CD14-positive monocyte (primary cell): ENCODE results near the gene ITPR1. TPM values are rescaled to one million over a fixed set of nuclear protein-coding genes. Genes with fewer than 3 reads are reported as not detected.

Source experiments
- DNase-seq, 3 donors: peaks; one replicate each; pipeline ENCODE4 v3.0.0-alpha.2; 2011 to 2022
- H2AFZ ChIP-seq: 2 replicates; pipeline ENCODE4 v1.6.0; 2012; ENCODE audit warnings: mild to moderate bottlenecking, low read depth, low read length, inconsistent platforms; ENCODE audit not compliant: insufficient read depth, poor library complexity, severe bottlenecking
- H3K27ac ChIP-seq, 2 donors: 1 replicate in 1 of 2; 2 replicates in 1 of 2; pipeline ENCODE4 v1.5.1; 2012 to 2013; ENCODE audit warnings: low read length in 2 of 2, control low read depth in 1 of 2, inconsistent platforms in 1 of 2, low read depth in 1 of 2, mild to moderate bottlenecking in 1 of 2
- H3K27me3 ChIP-seq, 2 donors: one replicate each; pipeline versions ENCODE4 v1.6.0 to v1.6.1; 2011 to 2013; ENCODE audit warnings: low read length in 2 of 2; ENCODE audit not compliant: control insufficient read depth in 2 of 2, insufficient read depth in 2 of 2
- H3K36me3 ChIP-seq, 2 donors: replicated peaks in 1 of 2; 1 replicate in 1 of 2; 2 replicates in 1 of 2; pipeline versions ENCODE4 v1.5.1 to v1.6.1; 2012 to 2013; ENCODE audit warnings: low read length in 2 of 2, control low read depth in 1 of 2, inconsistent platforms in 1 of 2, mild to moderate bottlenecking in 1 of 2; ENCODE audit not compliant: insufficient read depth in 2 of 2, control insufficient read depth in 1 of 2
- H3K4me1 ChIP-seq, 2 donors: 1 replicate in 1 of 2; 2 replicates in 1 of 2; pipeline versions ENCODE4 v1.5.1 to v1.6.1; 2012 to 2013; ENCODE audit warnings: low read length in 2 of 2, control low read depth in 1 of 2, inconsistent platforms in 1 of 2, mild to moderate bottlenecking in 1 of 2, moderate library complexity in 1 of 2; ENCODE audit not compliant: insufficient read depth in 2 of 2, control insufficient read depth in 1 of 2
- H3K4me2 ChIP-seq: replicated peaks from 2 replicates; pipeline ENCODE3; 2012; ENCODE audit warnings: low read length, moderate library complexity, mild to moderate bottlenecking; ENCODE audit not compliant: poor library complexity, severe bottlenecking; ENCODE audit errors: extremely low read depth
- H3K4me3 ChIP-seq, 3 experiments: fragments of 200-600 bp in 1 of 3; sonication (generic) in 1 of 3; replicated peaks in 1 of 3; 1 replicate in 2 of 3; 2 replicates in 1 of 3; pipeline ENCODE4 v1.5.1; 2011 to 2013; ENCODE audit warnings: low read length in 3 of 3, mild to moderate bottlenecking in 3 of 3, control low read depth in 2 of 3, low read depth in 2 of 3, inconsistent platforms in 1 of 3, moderate library complexity in 1 of 3
- H3K79me2 ChIP-seq: 2 replicates; pipeline ENCODE4 v1.6.0; 2012; ENCODE audit warnings: mild to moderate bottlenecking, control low read depth, inconsistent platforms, low read length, moderate library complexity; ENCODE audit not compliant: insufficient read depth
- H3K9ac ChIP-seq: 2 replicates; pipeline ENCODE4 v1.6.0; 2017; ENCODE audit warnings: low read length, mild to moderate bottlenecking; ENCODE audit not compliant: insufficient read depth, poor library complexity, severe bottlenecking
- H3K9me3 ChIP-seq, 2 donors: replicated peaks in 1 of 2; 1 replicate in 1 of 2; 2 replicates in 1 of 2; pipeline versions ENCODE4 v1.5.1 to v1.6.1; 2012 to 2013; ENCODE audit warnings: low read length in 2 of 2, control low read depth in 1 of 2; ENCODE audit not compliant: control insufficient read depth in 1 of 2, insufficient read depth in 1 of 2
- H4K20me1 ChIP-seq: 2 replicates; pipeline ENCODE4 v1.6.0; 2012; ENCODE audit warnings: mild to moderate bottlenecking, low read length, control low read depth, moderate library complexity; ENCODE audit not compliant: insufficient read depth
- H3K27ac Mint-ChIP-seq, 7 donors: one replicate each; pipeline ENCODE4 v1.8.0; 2020; ENCODE audit warnings: mild to moderate bottlenecking in 7 of 7, mixed read lengths in 7 of 7, moderate library complexity in 6 of 7, inconsistent platforms in 2 of 7
- H3K27me3 Mint-ChIP-seq, 3 donors: one replicate each; pipeline ENCODE4 v1.8.0; 2021 to 2022; ENCODE audit warnings: low read depth in 3 of 3, mild to moderate bottlenecking in 3 of 3, mixed read lengths in 3 of 3, moderate library complexity in 3 of 3, inconsistent platforms in 1 of 3
- H3K36me3 Mint-ChIP-seq, 2 donors: one replicate each; pipeline ENCODE4 v1.8.0; 2020; ENCODE audit warnings: mixed read lengths in 2 of 2, inconsistent platforms in 1 of 2, mild to moderate bottlenecking in 1 of 2
- H3K4me1 Mint-ChIP-seq: one replicate; pipeline ENCODE4 v1.8.0; 2020; ENCODE audit warnings: mild to moderate bottlenecking, mixed read lengths
- H3K4me3 Mint-ChIP-seq, 2 donors: one replicate each; pipeline ENCODE4 v1.8.0; 2020; ENCODE audit warnings: mild to moderate bottlenecking in 2 of 2, mixed read lengths in 2 of 2, moderate library complexity in 1 of 2
- H3K9me3 Mint-ChIP-seq, 7 donors: one replicate each; pipeline ENCODE4 v1.8.0; 2020 to 2022; ENCODE audit warnings: mixed read lengths in 7 of 7, mild to moderate bottlenecking in 6 of 7, moderate library complexity in 6 of 7, inconsistent platforms in 2 of 7
- WGBS: methylation state at CpG from one replicate; pipeline ENCODE4 v1.1.5; 2013; ENCODE audit warnings: missing lambda C conversion rate; ENCODE audit not compliant: insufficient coverage; 5-methylcytosine and 5-hydroxymethylcytosine counted together
- intact Hi-C, 2 donors: fragments of 100-400 bp; cut with micrococcal nuclease; formaldehyde crosslinking; loops; one replicate each; pipeline versions ENCODE4 v1.15.0 to v1.15.1; 2023
- polyA plus RNA-seq, 3 donors: library from polyadenylated mRNA; depleted of rRNA in 1 of 3; unstranded in 2 of 3; stranded (reverse) in 1 of 3; fragments of 300-500 nt in 2 of 3; fragments of >200 nt in 1 of 3; fragmentation: Illumina TruSeq in 2 of 3; gene quantifications; 1 replicate in 2 of 3; 2 replicates in 1 of 3; pipeline ENCODE4 v1.2.3, GENCODE V29; 2012 to 2021
- TF ChIP-seq, protein P1 (sequence below): fragments of 200-600 bp; IDR thresholded peaks from one replicate; pipeline ENCODE4 v1.8.0; 2022; ENCODE audit warnings: antibody characterized with exemption, mild to moderate bottlenecking

Gene ITPR1
- polyA plus RNA-seq, 3 donors: 3.2 to 21.1 (median 7.1) TPM

DNA sequence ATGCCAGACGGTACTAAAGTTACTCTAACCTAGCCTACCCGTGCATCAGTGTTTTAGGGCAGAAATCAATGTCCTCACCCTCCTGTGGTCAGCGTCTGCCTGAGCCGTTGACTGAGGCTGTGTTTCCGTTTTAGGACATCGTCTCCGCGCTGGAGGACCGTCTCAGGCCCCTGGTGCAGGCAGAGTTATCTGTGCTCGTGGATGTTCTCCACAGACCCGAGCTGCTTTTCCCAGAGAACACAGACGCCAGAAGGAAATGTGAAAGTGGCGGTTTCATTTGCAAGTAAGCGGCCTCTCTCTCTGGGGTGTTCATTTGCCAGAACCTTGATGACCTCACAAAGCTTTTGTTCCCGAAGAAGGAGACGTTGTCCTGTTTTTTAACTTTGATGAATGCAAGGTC, 217.0 kb downstream of the ITPR1 start:
- Histone ChIP-seq H3K27ac (no peak overlapping the region), H3K9ac (no peak overlapping the region), H3K27me3 (no peaks in the 10 kb centered on the region), H3K4me3 (no peak overlapping the region), H3K4me2 (no peak overlapping the region), H3K36me3 (peaks cover 59 to 88% of the 10 kb centered on the region in 2 donors), H3K79me2 (no peaks in the 10 kb centered on the region), H2AFZ (no peak overlapping the region), H3K9me3 (no peaks in the 10 kb centered on the region), H3K4me1 (peaks cover 11 to 12% of the 10 kb centered on the region in 2 donors), H4K20me1 (no peaks in the 10 kb centered on the region)
- intact Hi-C loops: loop anchor here (2.0 to 5.0 kb wide), 3 partner anchors 267 to 349 kb away; partner anchors contain the start of gene BHLHE40 (in 1 of the 2)
- H3K9me3 Mint-ChIP-seq: peaks cover 0 to 3% (median 0%) of the 10 kb centered on the region in 7 donors
- H3K27me3 Mint-ChIP-seq: no peaks in the 10 kb centered on the region
- no peak for DNase-seq
- 94% methylated on average over 16 of the region's 16 CpGs for WGBS
- H3K36me3 Mint-ChIP-seq: peaks cover 70 to 84% of the 10 kb centered on the region in 2 donors
- H3K27ac Mint-ChIP-seq: no peak overlapping the region
- peaks cover 13% of the 10 kb centered on the region for H3K4me1 Mint-ChIP-seq
- TF ChIP-seq, protein P1, sequence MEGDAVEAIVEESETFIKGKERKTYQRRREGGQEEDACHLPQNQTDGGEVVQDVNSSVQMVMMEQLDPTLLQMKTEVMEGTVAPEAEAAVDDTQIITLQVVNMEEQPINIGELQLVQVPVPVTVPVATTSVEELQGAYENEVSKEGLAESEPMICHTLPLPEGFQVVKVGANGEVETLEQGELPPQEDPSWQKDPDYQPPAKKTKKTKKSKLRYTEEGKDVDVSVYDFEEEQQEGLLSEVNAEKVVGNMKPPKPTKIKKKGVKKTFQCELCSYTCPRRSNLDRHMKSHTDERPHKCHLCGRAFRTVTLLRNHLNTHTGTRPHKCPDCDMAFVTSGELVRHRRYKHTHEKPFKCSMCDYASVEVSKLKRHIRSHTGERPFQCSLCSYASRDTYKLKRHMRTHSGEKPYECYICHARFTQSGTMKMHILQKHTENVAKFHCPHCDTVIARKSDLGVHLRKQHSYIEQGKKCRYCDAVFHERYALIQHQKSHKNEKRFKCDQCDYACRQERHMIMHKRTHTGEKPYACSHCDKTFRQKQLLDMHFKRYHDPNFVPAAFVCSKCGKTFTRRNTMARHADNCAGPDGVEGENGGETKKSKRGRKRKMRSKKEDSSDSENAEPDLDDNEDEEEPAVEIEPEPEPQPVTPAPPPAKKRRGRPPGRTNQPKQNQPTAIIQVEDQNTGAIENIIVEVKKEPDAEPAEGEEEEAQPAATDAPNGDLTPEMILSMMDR: no peak
- no peak overlapping the region for H3K4me3 Mint-ChIP-seq

DNA sequence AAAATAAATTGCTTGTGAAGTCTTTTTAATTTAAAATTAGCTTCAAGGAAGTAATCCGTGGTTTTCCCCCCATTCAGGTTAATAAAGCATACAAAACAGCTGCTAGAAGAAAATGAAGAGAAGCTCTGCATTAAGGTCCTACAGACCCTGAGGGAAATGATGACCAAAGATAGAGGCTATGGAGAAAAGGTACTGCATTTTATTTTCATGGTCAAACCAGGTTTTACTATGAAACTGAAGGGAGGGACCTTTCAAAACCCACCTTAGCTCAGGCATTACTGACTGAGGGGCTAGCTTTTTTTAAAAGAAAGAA, 218.5 kb downstream of the ITPR1 start:
- H3K27me3 Mint-ChIP-seq: no peaks in the 10 kb centered on the region
- Histone ChIP-seq H2AFZ (no peak overlapping the region), H3K27me3 (no peaks in the 10 kb centered on the region), H3K9me3 (no peaks in the 10 kb centered on the region), H3K9ac (no peak overlapping the region), H3K4me2 (no peak overlapping the region), H3K79me2 (no peaks in the 10 kb centered on the region), H3K36me3 (peaks cover 50 to 85% of the 10 kb centered on the region in 2 donors), H3K27ac (peak overlapping the region in 1 of 2 donors; percentile 60), H3K4me1 (peaks cover 11 to 12% of the 10 kb centered on the region in 2 donors), H3K4me3 (no peak overlapping the region), H4K20me1 (no peaks in the 10 kb centered on the region)
- H3K4me3 Mint-ChIP-seq: no peak overlapping the region
- H3K9me3 Mint-ChIP-seq: peaks cover 0 to 3% (median 0%) of the 10 kb centered on the region in 7 donors
- WGBS: no CpG with 5 or more reads among the region's 1 CpG
- DNase-seq: no peak
- intact Hi-C loops: loop anchor here (2.0 to 5.0 kb wide), 3 partner anchors 266 to 347 kb away; partner anchors contain the start of gene BHLHE40 (in 1 of the 2)
- H3K4me1 Mint-ChIP-seq: peaks cover 13% of the 10 kb centered on the region
- H3K27ac Mint-ChIP-seq: peak overlapping the region in 5 of 7 donors; percentile 27 to 73 (median 52)
- H3K36me3 Mint-ChIP-seq: peaks cover 62 to 82% of the 10 kb centered on the region in 2 donors
- TF ChIP-seq, protein P1: peak; percentile 58
